Ovary (tissue), 9 donors: ENCODE data around the gene KDSR. TPM values are rescaled to one million over a fixed set of nuclear protein-coding genes. Genes with fewer than 3 reads are reported as not detected.

Experiments
- DNase-seq, 5 donors: peaks; one replicate each; pipeline ENCODE4 v3.0.0-alpha.2; 2019 to 2020
- H3K27ac ChIP-seq, 2 donors: fragments of 200-600 bp; one replicate each; pipeline versions ENCODE4 v1.5.1 to v1.8.0; 2019 to 2022
- H3K27me3 ChIP-seq: fragments of 200-600 bp; one replicate; pipeline ENCODE4 v1.8.0; 2022
- H3K36me3 ChIP-seq: fragments of 200-600 bp; sonication (generic); one replicate; pipeline ENCODE4 v1.5.1; 2019
- H3K4me1 ChIP-seq: one replicate; pipeline ENCODE4 v1.8.1; 2013; ENCODE audit warnings: mild to moderate bottlenecking, moderate library complexity; ENCODE audit not compliant: insufficient read depth
- H3K4me3 ChIP-seq: fragments of 200-600 bp; sonication (generic); one replicate; pipeline ENCODE4 v1.5.1; 2017
- H3K9me3 ChIP-seq, 2 donors: fragments of 200-600 bp in 1 of 2; sonication (generic) in 1 of 2; one replicate each; pipeline versions ENCODE4 v1.5.1 to v1.8.1; 2013 to 2019; ENCODE audit warnings: mild to moderate bottlenecking in 1 of 2, moderate library complexity in 1 of 2
- EP300 ChIP-seq: sonication (generic); formaldehyde crosslinking; IDR thresholded peaks from one replicate; pipeline ENCODE4 v1.6.1; 2017; ENCODE audit warnings: antibody characterized with exemption
- POLR2A ChIP-seq: fragments of 450-650 bp; IDR thresholded peaks from one replicate; pipeline ENCODE4 v1.6.1; 2017; ENCODE audit warnings: antibody characterized with exemption, mild to moderate bottlenecking, moderate library complexity
- WGBS, 3 donors: extraction: QIAGEN DNeasy Blood & Tissue Kit in 1 of 3; methylation state at CpG; one replicate each; pipeline versions ENCODE4 v1.1.5 to v1.1.7; 2013 to 2017; 5-methylcytosine and 5-hydroxymethylcytosine counted together
- intact Hi-C, 4 donors: fragments of 100-400 bp; cut with DNase I; formaldehyde crosslinking; loops; one replicate each; pipeline versions ENCODE4 v1.11.0 to v1.15.1; 2022 to 2023
- polyA plus RNA-seq, 2 donors: library from polyadenylated mRNA; stranded (reverse); fragments of 200-250 nt in 1 of 2; fragments of 350-450 nt in 1 of 2; fragmentation: Illumina TruSeq in 1 of 2; extraction: RNeasy Lipid Tissue Mini Kit (QIAGEN cat#74804) in 1 of 2; gene quantifications; one replicate each; pipeline ENCODE4 v1.2.3, GENCODE V29; 2013 to 2014
- total RNA-seq, 7 donors: library from RNA; depleted of rRNA in 2 of 7; stranded (reverse); fragments of >200 nt in 2 of 7; fragmentation: NEBNext Ultra II Directional in 3 of 7; extraction: Animal tissue kit (Norgen Biotek cat#: 25700) in 3 of 7; gene quantifications; one replicate each; pipeline versions ENCODE4 v1.1.0 to v1.2.4, GENCODE V29; 2016 to 2023
- TF ChIP-seq, protein P1 (sequence below), 3 donors: fragments of 450-650 bp in 2 of 3; fragments of 200-600 bp in 1 of 3; IDR thresholded peaks; one replicate each; pipeline versions ENCODE4 v1.5.1 to v1.8.0; 2016 to 2022; ENCODE audit warnings: antibody characterized with exemption in 3 of 3, mild to moderate bottlenecking in 1 of 3
- donor health status: DM: no; HTN: no; CAD: no; lungs with moderate emphysema.
- donor health status: DM: no; HTN: no; CAD: no.
- donor health status: Bipolar disorder and iron deficiency.
- donor health status: DM: yes; HTN: yes; CAD: no.
- donor health status: DM: no; HTN: no; CAD: no.
- donor health status: DM: yes; HTN: yes; CAD: no.

The KDSR gene
- total and polyA plus RNA-seq, 9 donors, result 25.8 to 70.1 (median 57.6) TPM

DNA sequence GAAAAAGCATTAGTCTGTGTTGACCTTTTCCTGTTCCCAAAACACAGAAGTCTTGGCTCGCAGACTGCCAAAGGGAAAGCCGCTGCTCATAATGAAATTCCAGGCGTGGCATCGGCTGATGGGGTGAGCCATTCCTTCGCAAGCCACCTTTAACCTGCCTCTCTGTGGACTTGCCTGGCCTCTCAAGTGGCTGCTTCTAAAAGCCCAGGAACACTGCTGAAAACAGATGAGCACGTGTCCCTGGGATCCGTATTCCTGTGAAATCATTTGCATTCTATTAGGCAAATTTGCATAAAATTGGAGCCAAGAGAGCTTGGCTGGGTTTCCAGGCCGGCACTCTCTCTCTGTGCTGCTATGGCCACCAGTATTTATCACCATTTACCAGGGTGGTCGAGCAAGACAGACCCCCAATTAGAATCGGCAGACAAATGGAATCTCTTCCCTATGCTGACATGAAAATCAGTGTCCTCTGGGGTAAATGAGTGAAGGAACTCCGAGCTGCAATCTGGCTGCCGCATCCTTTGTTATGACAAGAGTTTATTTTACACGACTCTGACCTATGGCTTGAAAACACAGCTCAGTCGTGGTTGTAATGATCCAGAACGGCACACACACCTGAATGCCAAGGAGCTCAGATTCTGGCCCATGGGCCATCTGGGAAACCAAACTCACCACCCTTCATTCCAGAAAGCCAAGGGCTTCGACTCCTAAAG lies 69.2 kb downstream of the KDSR start:
- no peaks in the 10 kb centered on the region for H3K9me3 ChIP-seq
- TF ChIP-seq, protein P1, sequence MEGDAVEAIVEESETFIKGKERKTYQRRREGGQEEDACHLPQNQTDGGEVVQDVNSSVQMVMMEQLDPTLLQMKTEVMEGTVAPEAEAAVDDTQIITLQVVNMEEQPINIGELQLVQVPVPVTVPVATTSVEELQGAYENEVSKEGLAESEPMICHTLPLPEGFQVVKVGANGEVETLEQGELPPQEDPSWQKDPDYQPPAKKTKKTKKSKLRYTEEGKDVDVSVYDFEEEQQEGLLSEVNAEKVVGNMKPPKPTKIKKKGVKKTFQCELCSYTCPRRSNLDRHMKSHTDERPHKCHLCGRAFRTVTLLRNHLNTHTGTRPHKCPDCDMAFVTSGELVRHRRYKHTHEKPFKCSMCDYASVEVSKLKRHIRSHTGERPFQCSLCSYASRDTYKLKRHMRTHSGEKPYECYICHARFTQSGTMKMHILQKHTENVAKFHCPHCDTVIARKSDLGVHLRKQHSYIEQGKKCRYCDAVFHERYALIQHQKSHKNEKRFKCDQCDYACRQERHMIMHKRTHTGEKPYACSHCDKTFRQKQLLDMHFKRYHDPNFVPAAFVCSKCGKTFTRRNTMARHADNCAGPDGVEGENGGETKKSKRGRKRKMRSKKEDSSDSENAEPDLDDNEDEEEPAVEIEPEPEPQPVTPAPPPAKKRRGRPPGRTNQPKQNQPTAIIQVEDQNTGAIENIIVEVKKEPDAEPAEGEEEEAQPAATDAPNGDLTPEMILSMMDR (IDR thresholded peaks at IDR 0.05), result no peak
- TF ChIP-seq POLR2A, result no peak
- no peak for TF ChIP-seq EP300
- peak in 4 of 5 donors; percentile 26 to 58 (median 48) for DNase-seq
- H3K4me3 ChIP-seq, result no peak overlapping the region
- H3K27me3 ChIP-seq, result no peaks in the 10 kb centered on the region
- intact Hi-C loops, result loop anchor here in 1 of 4 donors (10.0 kb wide), 1 partner anchor 143 kb away; no protein-coding TSS in a partner anchor
- no peaks in the 10 kb centered on the region for H3K36me3 ChIP-seq
- 19 to 39% (median 23%) methylated on average over 16 of the region's 16 CpGs for WGBS, 3 donors
- no peak overlapping the region for H3K27ac ChIP-seq
- peaks cover 31% of the 10 kb centered on the region for H3K4me1 ChIP-seq

DNA sequence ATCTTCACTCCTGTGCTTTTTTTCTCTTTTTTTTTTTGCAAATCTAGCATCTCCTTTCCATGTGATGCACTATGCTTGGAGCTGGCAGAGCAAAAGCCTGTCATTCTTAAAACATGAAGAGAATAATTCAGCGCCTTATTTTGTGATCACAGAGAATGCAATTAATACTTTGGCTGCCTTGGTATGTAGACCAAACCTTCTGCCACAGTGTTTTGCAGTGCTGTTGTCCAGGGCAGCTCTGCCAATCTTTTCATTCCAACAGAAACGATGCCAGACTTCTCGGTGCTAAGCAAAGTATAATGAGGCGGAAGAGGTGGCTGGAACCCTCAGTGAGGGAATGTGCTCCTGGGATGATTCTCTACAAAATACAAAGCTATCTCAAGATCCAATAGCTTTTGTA lies 73.1 kb downstream of the KDSR start:
- peaks cover 40% of the 10 kb centered on the region for H3K4me1 ChIP-seq
- 56 to 74% (median 60%) methylated on average over 4 of the region's 4 CpGs for WGBS, 3 donors
- no peak for DNase-seq
- H3K36me3 ChIP-seq, result no peaks in the 10 kb centered on the region
- no peak overlapping the region for H3K4me3 ChIP-seq
- TF ChIP-seq EP300 (no peak), POLR2A (no peak)
- TF ChIP-seq, protein P1 (IDR thresholded peaks at IDR 0.05), result no peak
- no peak overlapping the region for H3K27ac ChIP-seq
- H3K27me3 ChIP-seq, result no peaks in the 10 kb centered on the region
- intact Hi-C loops, result loop anchor here in 1 of 4 donors (10.0 kb wide), 1 partner anchor 139 kb away; no protein-coding TSS in a partner anchor
- H3K9me3 ChIP-seq, result no peaks in the 10 kb centered on the region

DNA sequence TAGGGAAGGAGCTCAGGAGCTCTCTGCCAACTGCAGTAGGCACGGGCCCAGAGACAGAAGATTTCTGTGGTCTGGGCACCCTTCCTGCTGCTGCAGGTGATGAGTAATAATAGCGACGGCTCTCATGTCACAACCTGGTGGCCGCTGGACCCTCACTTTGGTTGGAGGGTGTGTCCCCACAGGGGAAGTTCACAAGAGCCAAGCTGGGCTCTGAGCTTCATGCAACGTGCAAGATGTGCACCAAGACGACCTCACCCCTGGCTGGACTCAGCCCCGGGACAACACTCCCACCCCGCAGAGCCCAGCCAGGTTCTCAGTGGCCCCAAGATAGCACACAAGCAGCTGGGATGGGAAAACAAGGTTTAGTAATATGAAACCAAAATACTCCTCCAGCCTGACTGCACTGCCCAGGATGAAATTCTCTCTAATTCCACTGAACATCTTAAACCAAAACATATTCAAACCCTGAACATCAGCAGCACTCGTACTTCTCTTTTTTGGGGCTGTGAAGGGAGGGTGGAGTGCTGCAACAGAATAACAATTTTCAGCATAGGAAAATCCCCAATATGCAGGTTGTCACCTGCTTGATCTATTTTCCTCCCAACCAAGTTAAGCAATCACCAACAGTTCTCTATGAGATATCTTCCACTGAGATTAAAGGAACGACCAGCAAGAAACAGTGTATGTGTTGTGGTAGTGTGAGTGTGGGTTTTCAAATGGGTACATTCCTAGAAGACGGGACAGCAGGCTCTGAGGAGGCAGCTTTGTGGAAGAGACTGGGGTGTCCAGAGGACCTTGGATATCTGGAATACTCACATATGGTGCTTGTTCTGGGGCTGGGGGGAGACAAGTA lies 73.9 kb downstream of the KDSR start:
- 17 to 23% (median 21%) methylated on average over 11 of the region's 11 CpGs for WGBS, 3 donors
- peaks cover 38% of the 10 kb centered on the region for H3K4me1 ChIP-seq
- DNase-seq, result peak in 4 of 5 donors; percentile 36 to 69 (median 52)
- H3K27me3 ChIP-seq, result no peaks in the 10 kb centered on the region
- no peak overlapping the region for H3K4me3 ChIP-seq
- peak overlapping the region in 1 of 2 donors; percentile 6 for H3K27ac ChIP-seq
- no peaks in the 10 kb centered on the region for H3K36me3 ChIP-seq
- H3K9me3 ChIP-seq, result no peaks in the 10 kb centered on the region
- TF ChIP-seq POLR2A (no peak), EP300 (no peak)
- TF ChIP-seq, protein P1 (IDR thresholded peaks at IDR 0.05), result no peak
- intact Hi-C loops, result loop anchor here in 1 of 4 donors (10.0 kb wide), 1 partner anchor 138 kb away; no protein-coding TSS in a partner anchor

DNA sequence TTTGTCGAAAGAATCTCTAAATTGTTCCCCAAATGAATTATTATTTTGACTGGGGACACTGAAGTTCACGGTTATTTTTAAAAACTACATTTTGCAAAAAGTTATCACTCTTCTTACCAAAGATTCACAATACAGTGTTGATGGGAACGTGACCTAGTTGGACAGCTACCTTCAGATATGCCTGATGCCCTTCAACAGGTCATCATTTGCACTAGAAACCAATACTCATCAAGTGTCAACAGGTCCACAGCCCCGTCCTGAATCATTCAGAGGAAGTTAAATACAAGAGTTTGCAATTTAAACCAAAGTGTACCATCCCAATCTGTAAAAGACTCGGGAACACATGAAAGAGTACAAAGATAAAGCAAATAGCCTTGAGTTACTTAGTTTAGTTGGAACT lies 75.7 kb downstream of the KDSR start:
- no peak for TF ChIP-seq POLR2A
- no peak for TF ChIP-seq EP300
- TF ChIP-seq, protein P1 (IDR thresholded peaks at IDR 0.05), result no peak
- 18 to 34% (median 29%) methylated on average over 5 of the region's 5 CpGs for WGBS, 3 donors
- Histone ChIP-seq H3K4me3 (no peak overlapping the region), H3K27me3 (no peaks in the 10 kb centered on the region), H3K27ac (peak overlapping the region in 1 of 2 donors; percentile 38), H3K9me3 (no peaks in the 10 kb centered on the region), H3K36me3 (no peaks in the 10 kb centered on the region), H3K4me1 (peaks cover 43% of the 10 kb centered on the region)
- intact Hi-C loops, result loop anchor here in 1 of 4 donors (10.0 kb wide), 1 partner anchor 136 kb away; no protein-coding TSS in a partner anchor
- no peak for DNase-seq
